ENCODE measurements around the gene SLC25A21.

The SLC25A21 gene

DNA sequence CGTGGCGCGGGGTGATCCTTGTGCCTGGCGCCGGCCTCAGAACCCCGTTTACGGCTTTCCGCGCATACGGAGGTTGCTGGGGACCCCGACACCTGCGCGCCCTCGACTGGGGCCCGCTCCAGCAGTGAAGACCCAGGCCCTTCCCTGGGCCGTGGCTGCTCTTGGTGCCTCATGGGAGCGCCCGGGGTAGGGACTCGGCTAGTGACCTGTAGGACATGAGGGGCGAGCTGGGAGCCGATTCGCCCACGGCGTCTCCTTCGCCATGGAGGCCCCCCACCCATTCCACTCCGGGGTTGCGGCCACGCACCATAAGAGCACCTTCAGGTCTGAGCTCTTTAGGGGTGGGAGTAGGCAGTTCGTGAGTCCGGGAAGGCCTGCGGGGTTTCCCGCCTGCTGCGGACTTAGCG is 525.0 kb downstream of the SLC25A21 start:
- no peak for DNase-seq (ENCODE audit: low spot score)

GRCh38 chr14:36646664-36647416 is 525.6 kb downstream of the SLC25A21 start:
- DNase-seq (ENCODE audit: low spot score), result no peak

DNA sequence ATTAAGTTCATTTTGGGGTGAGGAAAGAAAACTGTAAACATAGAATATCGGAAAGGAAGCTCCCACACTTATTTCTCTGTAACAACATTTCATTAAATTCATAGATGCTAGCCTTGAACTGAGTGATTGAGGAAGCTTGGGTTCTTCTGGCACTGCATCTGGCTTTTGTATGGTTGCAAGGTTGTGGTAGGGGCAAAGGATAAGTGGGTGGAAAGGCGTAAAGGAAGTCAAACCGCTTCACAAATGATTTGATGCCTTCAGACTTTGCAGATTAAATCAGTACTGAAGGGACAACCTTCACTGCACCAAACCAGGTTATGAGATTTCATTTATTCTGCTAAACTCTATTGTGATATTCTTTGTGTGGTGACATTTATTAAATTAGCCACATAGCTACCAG is 538.8 kb downstream of the SLC25A21 start:
- no peak for DNase-seq (ENCODE audit: low spot score)
